Neural cell (in vitro differentiated cells): ENCODE measurements around the gene SIGLEC15.

ENCODE experiments used
- EP300 ChIP-seq: fragments of 450-650 bp; conservative IDR thresholded peaks from 2 replicates; pipeline ENCODE4 v1.6.1; 2014; ENCODE audit warnings: antibody characterized with exemption, mild to moderate bottlenecking, moderate library complexity; ENCODE audit not compliant: poor library complexity, severe bottlenecking
- EZH2 ChIP-seq: fragments of 200-600, 300-800 bp; shearing (Covaris generic), sonication (generic); IDR thresholded peaks from 2 replicates; pipeline ENCODE4 v1.6.1; 2014; ENCODE audit warnings: antibody characterized with exemption, low read length, borderline replicate concordance, mild to moderate bottlenecking; ENCODE audit not compliant: insufficient read depth, poor library complexity, severe bottlenecking
- POLR2AphosphoS5 ChIP-seq: IDR thresholded peaks from 2 replicates; pipeline ENCODE4 v1.6.1; 2012
- TF ChIP-seq, protein P1 (sequence below): fragments of 450-650 bp; IDR thresholded peaks from 2 replicates; pipeline ENCODE4 v1.5.1; 2014; ENCODE audit warnings: antibody characterized with exemption, mild to moderate bottlenecking, moderate library complexity; ENCODE audit not compliant: poor library complexity, severe bottlenecking
- TF ChIP-seq, protein P2 (sequence below): IDR thresholded peaks from 2 replicates; pipeline ENCODE4 v1.6.1; 2012; ENCODE audit warnings: borderline replicate concordance

DNA sequence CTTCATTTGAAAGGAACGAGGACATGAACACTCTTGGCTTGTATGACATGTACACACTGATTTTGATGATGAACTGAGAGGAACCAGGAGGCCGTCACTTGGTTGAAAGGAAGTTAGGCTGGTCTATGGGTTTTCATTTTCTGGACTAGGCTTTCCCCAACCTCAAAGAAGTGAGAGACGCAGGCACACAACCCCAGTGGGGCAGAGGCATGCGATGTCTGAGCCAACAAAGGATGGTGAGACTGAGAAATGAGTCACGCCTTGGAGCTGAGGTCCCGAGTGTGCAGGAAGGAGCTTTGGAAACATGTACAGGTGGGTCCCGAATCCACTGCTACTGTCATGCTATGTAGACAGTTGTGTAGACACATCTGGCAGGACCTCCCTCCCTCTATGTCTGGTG, 24.1 kb downstream of the SIGLEC15 start:
- TF ChIP-seq, protein P1, sequence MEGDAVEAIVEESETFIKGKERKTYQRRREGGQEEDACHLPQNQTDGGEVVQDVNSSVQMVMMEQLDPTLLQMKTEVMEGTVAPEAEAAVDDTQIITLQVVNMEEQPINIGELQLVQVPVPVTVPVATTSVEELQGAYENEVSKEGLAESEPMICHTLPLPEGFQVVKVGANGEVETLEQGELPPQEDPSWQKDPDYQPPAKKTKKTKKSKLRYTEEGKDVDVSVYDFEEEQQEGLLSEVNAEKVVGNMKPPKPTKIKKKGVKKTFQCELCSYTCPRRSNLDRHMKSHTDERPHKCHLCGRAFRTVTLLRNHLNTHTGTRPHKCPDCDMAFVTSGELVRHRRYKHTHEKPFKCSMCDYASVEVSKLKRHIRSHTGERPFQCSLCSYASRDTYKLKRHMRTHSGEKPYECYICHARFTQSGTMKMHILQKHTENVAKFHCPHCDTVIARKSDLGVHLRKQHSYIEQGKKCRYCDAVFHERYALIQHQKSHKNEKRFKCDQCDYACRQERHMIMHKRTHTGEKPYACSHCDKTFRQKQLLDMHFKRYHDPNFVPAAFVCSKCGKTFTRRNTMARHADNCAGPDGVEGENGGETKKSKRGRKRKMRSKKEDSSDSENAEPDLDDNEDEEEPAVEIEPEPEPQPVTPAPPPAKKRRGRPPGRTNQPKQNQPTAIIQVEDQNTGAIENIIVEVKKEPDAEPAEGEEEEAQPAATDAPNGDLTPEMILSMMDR = no peak
- no peak for TF ChIP-seq EZH2
- TF ChIP-seq, protein P2, sequence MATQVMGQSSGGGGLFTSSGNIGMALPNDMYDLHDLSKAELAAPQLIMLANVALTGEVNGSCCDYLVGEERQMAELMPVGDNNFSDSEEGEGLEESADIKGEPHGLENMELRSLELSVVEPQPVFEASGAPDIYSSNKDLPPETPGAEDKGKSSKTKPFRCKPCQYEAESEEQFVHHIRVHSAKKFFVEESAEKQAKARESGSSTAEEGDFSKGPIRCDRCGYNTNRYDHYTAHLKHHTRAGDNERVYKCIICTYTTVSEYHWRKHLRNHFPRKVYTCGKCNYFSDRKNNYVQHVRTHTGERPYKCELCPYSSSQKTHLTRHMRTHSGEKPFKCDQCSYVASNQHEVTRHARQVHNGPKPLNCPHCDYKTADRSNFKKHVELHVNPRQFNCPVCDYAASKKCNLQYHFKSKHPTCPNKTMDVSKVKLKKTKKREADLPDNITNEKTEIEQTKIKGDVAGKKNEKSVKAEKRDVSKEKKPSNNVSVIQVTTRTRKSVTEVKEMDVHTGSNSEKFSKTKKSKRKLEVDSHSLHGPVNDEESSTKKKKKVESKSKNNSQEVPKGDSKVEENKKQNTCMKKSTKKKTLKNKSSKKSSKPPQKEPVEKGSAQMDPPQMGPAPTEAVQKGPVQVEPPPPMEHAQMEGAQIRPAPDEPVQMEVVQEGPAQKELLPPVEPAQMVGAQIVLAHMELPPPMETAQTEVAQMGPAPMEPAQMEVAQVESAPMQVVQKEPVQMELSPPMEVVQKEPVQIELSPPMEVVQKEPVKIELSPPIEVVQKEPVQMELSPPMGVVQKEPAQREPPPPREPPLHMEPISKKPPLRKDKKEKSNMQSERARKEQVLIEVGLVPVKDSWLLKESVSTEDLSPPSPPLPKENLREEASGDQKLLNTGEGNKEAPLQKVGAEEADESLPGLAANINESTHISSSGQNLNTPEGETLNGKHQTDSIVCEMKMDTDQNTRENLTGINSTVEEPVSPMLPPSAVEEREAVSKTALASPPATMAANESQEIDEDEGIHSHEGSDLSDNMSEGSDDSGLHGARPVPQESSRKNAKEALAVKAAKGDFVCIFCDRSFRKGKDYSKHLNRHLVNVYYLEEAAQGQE = no peak
- TF ChIP-seq POLR2AphosphoS5 = no peak
- no peak for TF ChIP-seq EP300
